ENCODE measurements around the gene POLE4.

- TF ChIP-seq CTCF (IDR thresholded peaks at IDR 0.05) (no peak), POLR2A (IDR thresholded peaks at IDR 0.05) (no peak)
Measured at GRCh38 chr2:74924463-74925265, 33.8 kb upstream of the POLE4 start.
